BLaER1 (cell line): ENCODE data around the gene P2RY2.
A peak's percentile ranks its signal among the peaks of the same experiment; 100 is the strongest.

Experiments
- H3K27ac ChIP-seq: shearing (Covaris generic); formaldehyde crosslinking; 2 replicates; pipeline ENCODE4 v1.8.1; 2022
- H3K27me3 ChIP-seq: shearing (Covaris generic); formaldehyde crosslinking; 2 replicates; pipeline ENCODE4 v1.8.1; 2022
- H3K36me3 ChIP-seq: shearing (Covaris generic); formaldehyde crosslinking; 2 replicates; pipeline ENCODE4 v1.8.1; 2022
- H3K4me1 ChIP-seq: shearing (Covaris generic); formaldehyde crosslinking; 2 replicates; pipeline ENCODE4 v1.8.1; 2022
- H3K4me2 ChIP-seq: shearing (Covaris generic); formaldehyde crosslinking; 2 replicates; pipeline ENCODE4 v1.8.1; 2022
- H3K4me3 ChIP-seq: shearing (Covaris generic); formaldehyde crosslinking; 2 replicates; pipeline ENCODE4 v1.8.1; 2022
- H3K9ac ChIP-seq: shearing (Covaris generic); formaldehyde crosslinking; 2 replicates; pipeline ENCODE4 v1.8.1; 2022
- H3K9me3 ChIP-seq: shearing (Covaris generic); formaldehyde crosslinking; 2 replicates; pipeline ENCODE4 v1.8.1; 2022
- H4K20me1 ChIP-seq: shearing (Covaris generic); formaldehyde crosslinking; 2 replicates; pipeline ENCODE4 v1.8.1; 2022
- Cebpa-rat ChIP-seq: shearing (Covaris generic); IDR thresholded peaks from 2 replicates; pipeline ENCODE4 v1.8.1; 2022

P2RY2 gene

GRCh38 chr11:73215191-73216134 is 2.6 kb upstream of the P2RY2 start:
- H3K4me2 ChIP-seq, result no peak overlapping the region
- no peaks in the 10 kb centered on the region for H4K20me1 ChIP-seq
- H3K4me1 ChIP-seq, result peaks cover 11% of the 10 kb centered on the region
- H3K9ac ChIP-seq, result no peak overlapping the region
- H3K4me3 ChIP-seq, result no peak overlapping the region
- no peak overlapping the region for H3K27ac ChIP-seq
- peaks cover 9% of the 10 kb centered on the region; the same call in 1 of the 2 replicates for H3K9me3 ChIP-seq
- H3K36me3 ChIP-seq, result no peaks in the 10 kb centered on the region
- H3K27me3 ChIP-seq, result peaks cover 45% of the 10 kb centered on the region
- no peak for TF ChIP-seq Cebpa-rat

GRCh38 chr11:73216465-73216864 is 1.6 kb upstream of the P2RY2 start:
- no peak for TF ChIP-seq Cebpa-rat
- Histone ChIP-seq H3K9me3 (peaks cover 9% of the 10 kb centered on the region; the same call in 1 of the 2 replicates), H3K27me3 (peaks cover 47% of the 10 kb centered on the region), H3K4me1 (peaks cover 11% of the 10 kb centered on the region), H3K27ac (no peak overlapping the region), H4K20me1 (no peaks in the 10 kb centered on the region), H3K9ac (no peak overlapping the region), H3K4me2 (no peak overlapping the region), H3K36me3 (no peaks in the 10 kb centered on the region), H3K4me3 (no peak overlapping the region)

GRCh38 chr11:73217131-73217809 is 811 bp upstream of the P2RY2 start:
- TF ChIP-seq Cebpa-rat, result no peak
- Histone ChIP-seq H3K9ac (no peak overlapping the region), H3K4me1 (peaks cover 11% of the 10 kb centered on the region), H3K4me3 (no peak overlapping the region), H4K20me1 (no peaks in the 10 kb centered on the region), H3K9me3 (peaks cover 9% of the 10 kb centered on the region; the same call in 1 of the 2 replicates), H3K36me3 (no peaks in the 10 kb centered on the region), H3K27ac (no peak overlapping the region), H3K4me2 (no peak overlapping the region), H3K27me3 (peaks cover 47% of the 10 kb centered on the region)

- peak overlapping the region; percentile 51; the same call in 1 of the 2 replicates for H3K4me3 ChIP-seq
These were observed 323 bp upstream of the P2RY2 start for GRCh38 chr11:73217810-73218105.

DNA sequence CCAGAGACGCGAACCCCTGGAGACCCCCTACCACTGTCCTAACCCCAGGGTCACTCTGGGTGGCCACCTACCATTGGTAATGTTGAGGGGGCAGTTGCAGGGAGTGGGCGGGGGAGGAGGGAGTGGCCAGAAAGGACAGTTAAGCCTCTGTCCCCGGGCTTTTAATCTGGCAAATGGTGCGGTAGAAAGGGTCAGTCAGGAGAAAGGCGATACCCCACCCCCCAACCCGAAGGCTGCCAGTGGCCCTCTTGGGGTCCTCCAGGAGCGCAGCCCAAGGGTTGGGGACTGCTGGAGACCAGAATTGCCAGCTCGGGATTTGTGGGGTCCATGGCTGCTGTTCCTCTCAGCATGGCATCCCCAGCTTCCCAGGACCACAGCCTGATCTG is 742 bp downstream of the P2RY2 start:
- H4K20me1 ChIP-seq, result no peaks in the 10 kb centered on the region
- no peak for TF ChIP-seq Cebpa-rat
- H3K9ac ChIP-seq, result no peak overlapping the region
- no peak overlapping the region for H3K27ac ChIP-seq
- peak overlapping the region; percentile 71; the same call in 1 of the 2 replicates for H3K4me2 ChIP-seq
- peaks cover 10% of the 10 kb centered on the region for H3K4me1 ChIP-seq
- H3K36me3 ChIP-seq, result no peaks in the 10 kb centered on the region
- H3K9me3 ChIP-seq, result peaks cover 9% of the 10 kb centered on the region; the same call in 1 of the 2 replicates
- H3K27me3 ChIP-seq, result peaks cover 47% of the 10 kb centered on the region
- H3K4me3 ChIP-seq, result peak overlapping the region; percentile 51; the same call in 1 of the 2 replicates

More at GRCh38 chr11:73217810-73218105, 323 bp upstream of the P2RY2 start:
- H3K9ac ChIP-seq, result no peak overlapping the region
- H3K27me3 ChIP-seq, result peaks cover 47% of the 10 kb centered on the region
- H3K4me1 ChIP-seq, result peaks cover 11% of the 10 kb centered on the region
- no peaks in the 10 kb centered on the region for H3K36me3 ChIP-seq
- H3K4me2 ChIP-seq, result peak overlapping the region; percentile 71
- no peak overlapping the region for H3K27ac ChIP-seq
- peaks cover 9% of the 10 kb centered on the region; the same call in 1 of the 2 replicates for H3K9me3 ChIP-seq
- no peaks in the 10 kb centered on the region for H4K20me1 ChIP-seq
- no peak for TF ChIP-seq Cebpa-rat

GRCh38 chr11:73219396-73220285 is 1.6 kb downstream of the P2RY2 start:
- TF ChIP-seq Cebpa-rat, result no peak
- Histone ChIP-seq H3K27me3 (peaks cover 47% of the 10 kb centered on the region), H3K9me3 (peaks cover 9% of the 10 kb centered on the region; the same call in 1 of the 2 replicates), H3K27ac (no peak overlapping the region), H3K36me3 (no peaks in the 10 kb centered on the region), H3K4me1 (peaks cover 6% of the 10 kb centered on the region), H4K20me1 (no peaks in the 10 kb centered on the region), H3K4me2 (no peak overlapping the region), H3K9ac (no peak overlapping the region), H3K4me3 (no peak overlapping the region)

GRCh38 chr11:73221451-73221850 is 3.4 kb downstream of the P2RY2 start:
- H3K4me1 ChIP-seq, result peaks cover 6% of the 10 kb centered on the region; the same call in 1 of the 2 replicates
- peaks cover 9% of the 10 kb centered on the region; the same call in 1 of the 2 replicates for H3K9me3 ChIP-seq
- H3K27me3 ChIP-seq, result peaks cover 42% of the 10 kb centered on the region
- no peak for TF ChIP-seq Cebpa-rat
- no peaks in the 10 kb centered on the region for H4K20me1 ChIP-seq
- no peak overlapping the region for H3K4me3 ChIP-seq
- H3K4me2 ChIP-seq, result no peak overlapping the region
- H3K36me3 ChIP-seq, result no peaks in the 10 kb centered on the region
- no peak overlapping the region for H3K9ac ChIP-seq
- H3K27ac ChIP-seq, result no peak overlapping the region

- Histone ChIP-seq H3K9ac (no peak overlapping the region), H3K27me3 (peaks cover 37% of the 10 kb centered on the region), H3K27ac (no peak overlapping the region), H3K4me2 (no peak overlapping the region), H3K9me3 (peaks cover 9% of the 10 kb centered on the region; the same call in 1 of the 2 replicates), H3K36me3 (no peaks in the 10 kb centered on the region), H4K20me1 (no peaks in the 10 kb centered on the region), H3K4me1 (peaks cover 6% of the 10 kb centered on the region; the same call in 1 of the 2 replicates), H3K4me3 (no peak overlapping the region)
- no peak for TF ChIP-seq Cebpa-rat
These were observed 3.9 kb downstream of the P2RY2 start for GRCh38 chr11:73221996-73222395.
